ENCODE results near the gene KCNQ1.

- TF ChIP-seq POLR2A (IDR thresholded peaks at IDR 0.05; ENCODE audit: low read depth, low read length) (no peak), POLR2AphosphoS5 (IDR thresholded peaks at IDR 0.05; ENCODE audit: low read depth, low read length) (no peak), TAF1 (IDR thresholded peaks at IDR 0.05; ENCODE audit: borderline replicate concordance, low read depth, low read length) (no peak)
Measured at GRCh38 chr11:2788168-2789071, 343.6 kb downstream of the KCNQ1 start.

Measured in GM12892 (cell line).